GM23338 (cell line): ENCODE results near the gene UBC. TPM values are rescaled to one million over a fixed set of nuclear protein-coding genes. Genes with fewer than 3 reads are reported as not detected.

Experiments used
- ATAC-seq: fragments of 200-7000 bp; cut with Tn5 transposase; 3 replicates; pipeline ENCODE4 v1.9.1; 2020
- DNase-seq: peaks from one replicate; pipeline ENCODE4 v3.0.0-alpha.2; 2015; ENCODE audit warnings: low spot score
- H2AFZ ChIP-seq: fragments of 200-600 bp; sonication (generic); 2 replicates; pipeline ENCODE4 v1.8.0; 2016; ENCODE audit warnings: antibody characterized with exemption, mild to moderate bottlenecking, moderate library complexity
- H3F3A ChIP-seq: fragments of 200-600 bp; sonication (generic); replicated peaks from 2 replicates; pipeline ENCODE4 v1.8.0; 2017; ENCODE audit warnings: antibody characterized with exemption, mixed run types, low read depth
- H3K27ac ChIP-seq: fragments of 200-600 bp; sonication (generic); 2 replicates; pipeline ENCODE4 v1.6.1; 2016; ENCODE audit warnings: low read depth
- H3K27me3 ChIP-seq: fragments of 200-600 bp; sonication (generic); 2 replicates; pipeline ENCODE4 v1.8.0; 2016; ENCODE audit warnings: mild to moderate bottlenecking, mixed run types, moderate library complexity; ENCODE audit not compliant: insufficient read depth
- H3K36me3 ChIP-seq: fragments of 200-600 bp; sonication (generic); 2 replicates; pipeline ENCODE4 v1.8.0; 2016; ENCODE audit warnings: mild to moderate bottlenecking; ENCODE audit not compliant: insufficient read depth
- H3K4me1 ChIP-seq: fragments of 200-600 bp; sonication (generic); 2 replicates; pipeline ENCODE4 v1.8.0; 2016; ENCODE audit warnings: mild to moderate bottlenecking, moderate library complexity; ENCODE audit not compliant: insufficient read depth
- H3K4me2 ChIP-seq: fragments of 200-600 bp; sonication (generic); 2 replicates; pipeline ENCODE4 v1.7.1; 2017; ENCODE audit warnings: mixed run types
- H3K4me3 ChIP-seq: fragments of 200-600 bp; sonication (generic); 2 replicates; pipeline ENCODE4 v1.6.1; 2016; ENCODE audit warnings: mixed run types
- H3K79me2 ChIP-seq: fragments of 200-600 bp; sonication (generic); replicated peaks from 2 replicates; pipeline ENCODE4 v1.8.0; 2017; ENCODE audit warnings: mild to moderate bottlenecking; ENCODE audit not compliant: insufficient read depth
- H3K9me2 ChIP-seq: fragments of 200-600 bp; sonication (generic); 2 replicates; pipeline ENCODE4 v1.8.0; 2017; ENCODE audit not compliant: insufficient read depth
- H4K20me1 ChIP-seq: fragments of 200-600 bp; sonication (generic); replicated peaks from 2 replicates; pipeline ENCODE4 v1.8.0; 2017; ENCODE audit warnings: mild to moderate bottlenecking; ENCODE audit not compliant: insufficient read depth
- H3K27ac Mint-ChIP-seq: 2 replicates; pipeline ENCODE4 v1.8.0; 2020; ENCODE audit warnings: inconsistent platforms, mild to moderate bottlenecking, moderate library complexity, mixed read lengths
- H3K27me3 Mint-ChIP-seq: 3 replicates; pipeline ENCODE4 v1.8.0; 2022; ENCODE audit warnings: low read depth, mild to moderate bottlenecking, moderate library complexity, mixed read lengths, inconsistent platforms; ENCODE audit not compliant: insufficient read depth, poor library complexity
- H3K36me3 Mint-ChIP-seq: 3 replicates; pipeline ENCODE4 v1.8.0; 2021; ENCODE audit warnings: low read depth, mild to moderate bottlenecking, inconsistent platforms, moderate library complexity, mixed read lengths
- H3K4me1 Mint-ChIP-seq: 3 replicates; pipeline ENCODE4 v1.8.0; 2020; ENCODE audit warnings: mild to moderate bottlenecking, inconsistent platforms, mixed read lengths
- H3K4me3 Mint-ChIP-seq: 3 replicates; pipeline ENCODE4 v1.8.0; 2021; ENCODE audit warnings: moderate library complexity, mild to moderate bottlenecking, inconsistent platforms, mixed read lengths
- H3K9me3 Mint-ChIP-seq: 3 replicates; pipeline ENCODE4 v1.8.0; 2020; ENCODE audit warnings: moderate library complexity, mild to moderate bottlenecking, inconsistent platforms, mixed read lengths
- CREB1 ChIP-seq: fragments of 250-450 bp; sonication (Bioruptor Pico); IDR thresholded peaks from 2 replicates; pipeline ENCODE4 v1.5.0; 2020; ENCODE audit warnings: low read depth, mild to moderate bottlenecking, moderate library complexity
- ETS1 ChIP-seq: IDR thresholded peaks from 2 replicates; pipeline ENCODE4 v1.6.1; 2016; ENCODE audit warnings: antibody characterized with exemption
- EZH2 ChIP-seq: fragments of 200-600 bp; sonication (generic); IDR thresholded peaks from one replicate; pipeline ENCODE4 v1.8.0; 2017; ENCODE audit warnings: antibody characterized with exemption, mild to moderate bottlenecking, low read depth; ENCODE audit not compliant: unreplicated experiment
- JUNB ChIP-seq: IDR thresholded peaks from one replicate; pipeline ENCODE4 v1.6.1; 2016; ENCODE audit warnings: antibody characterized with exemption; ENCODE audit not compliant: unreplicated experiment
- NANOG ChIP-seq: IDR thresholded peaks from 2 replicates; pipeline ENCODE4 v1.6.1; 2016; ENCODE audit warnings: antibody characterized with exemption, borderline replicate concordance
- REST ChIP-seq: IDR thresholded peaks from one replicate; pipeline ENCODE4 v1.6.1; 2018; ENCODE audit warnings: antibody characterized with exemption; ENCODE audit not compliant: unreplicated experiment
- ZNF331 ChIP-seq: fragments of 250-450 bp; sonication (Bioruptor Pico); IDR thresholded peaks from 2 replicates; pipeline ENCODE4 v1.5.0; 2020; ENCODE audit warnings: low read depth, mild to moderate bottlenecking, moderate library complexity
- ZNF462 ChIP-seq: fragments of 250-450 bp; sonication (Bioruptor Pico); IDR thresholded peaks from 2 replicates; pipeline ENCODE4 v1.5.0; 2020; ENCODE audit warnings: mild to moderate bottlenecking, moderate library complexity
- polyA plus RNA-seq: library from polyadenylated mRNA; unstranded; fragments of >200 nt; fragmentation: Nextera tagmentation; extraction: Ambion mirVana; gene quantifications from 2 replicates; pipeline ENCODE4 v1.2.1, GENCODE V29; 2016
- total RNA-seq: library from RNA; depleted of rRNA; stranded (reverse); fragments of >200 nt; shearing (Covaris generic); gene quantifications from 2 replicates; pipeline ENCODE4 v1.2.3, GENCODE V29; 2014

The UBC gene
- total and polyA plus RNA-seq, 2 experiments from 2014 or later, result 511 to 665 TPM

GRCh38 chr12:124925117-124925516 lies 10.7 kb upstream of the UBC start (continued):
- TF ChIP-seq REST, result no peak

- peaks cover 22% of the 10 kb centered on the region for H3K4me1 ChIP-seq
- H3K27me3 Mint-ChIP-seq, result peaks cover 48% of the 10 kb centered on the region
- no peaks in the 10 kb centered on the region for H3K27me3 ChIP-seq
- H2AFZ ChIP-seq, result no peak overlapping the region
- peaks cover 16% of the 10 kb centered on the region for H3K9me3 Mint-ChIP-seq
- no peak overlapping the region for H3K4me3 ChIP-seq
- DNase-seq (peak; percentile 74), ATAC-seq (peak; percentile 11)
- no peaks in the 10 kb centered on the region for H3K36me3 ChIP-seq
- H3K4me1 Mint-ChIP-seq, result peaks cover 45% of the 10 kb centered on the region
- peak overlapping the region; percentile 87 for H3K27ac ChIP-seq
- H3K36me3 Mint-ChIP-seq, result peaks cover 8% of the 10 kb centered on the region
- no peaks in the 10 kb centered on the region for H3K9me2 ChIP-seq
- H3K27ac Mint-ChIP-seq, result peak overlapping the region; percentile 78
- H3F3A ChIP-seq, result peaks cover 10% of the 10 kb centered on the region; the same call in 1 of the 2 replicates
- no peak overlapping the region for H3K4me3 Mint-ChIP-seq
- no peaks in the 10 kb centered on the region for H4K20me1 ChIP-seq
- H3K4me2 ChIP-seq, result peak overlapping the region; percentile 52
- H3K79me2 ChIP-seq, result no peaks in the 10 kb centered on the region
- TF ChIP-seq ZNF331 (CRISPR knock-in tag), result no peak
- no peak for TF ChIP-seq JUNB
- TF ChIP-seq EZH2, result no peak
- no peak for TF ChIP-seq CREB1 (CRISPR knock-in tag)
- no peak for TF ChIP-seq ZNF462 (CRISPR knock-in tag)
- no peak for TF ChIP-seq NANOG
- TF ChIP-seq ETS1, result no peak
- no peak for TF ChIP-seq REST
Observed at GRCh38 chr12:124923905-124924734, 9.7 kb upstream of the UBC start.
